RCC 7860 (cell line): ENCODE measurements around the gene TAF8.
"Not testable (repeated sequence)": the region's sequence is repeated elsewhere in the genome, so short reads cannot be mapped to it uniquely, and the experiment has no call there.

Experiments
- DNase-seq: peaks from one replicate; pipeline ENCODE4 v3.0.0-alpha.2; 2015; ENCODE audit warnings: low spot score
- FAIRE-seq: peaks from 2 replicates; lab custom pipeline; 2012; peaks lifted over from hg19 to GRCh38; lab: Jason Lieb, UNC

Gene TAF8, protein sequence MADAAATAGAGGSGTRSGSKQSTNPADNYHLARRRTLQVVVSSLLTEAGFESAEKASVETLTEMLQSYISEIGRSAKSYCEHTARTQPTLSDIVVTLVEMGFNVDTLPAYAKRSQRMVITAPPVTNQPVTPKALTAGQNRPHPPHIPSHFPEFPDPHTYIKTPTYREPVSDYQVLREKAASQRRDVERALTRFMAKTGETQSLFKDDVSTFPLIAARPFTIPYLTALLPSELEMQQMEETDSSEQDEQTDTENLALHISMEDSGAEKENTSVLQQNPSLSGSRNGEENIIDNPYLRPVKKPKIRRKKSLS

DNA sequence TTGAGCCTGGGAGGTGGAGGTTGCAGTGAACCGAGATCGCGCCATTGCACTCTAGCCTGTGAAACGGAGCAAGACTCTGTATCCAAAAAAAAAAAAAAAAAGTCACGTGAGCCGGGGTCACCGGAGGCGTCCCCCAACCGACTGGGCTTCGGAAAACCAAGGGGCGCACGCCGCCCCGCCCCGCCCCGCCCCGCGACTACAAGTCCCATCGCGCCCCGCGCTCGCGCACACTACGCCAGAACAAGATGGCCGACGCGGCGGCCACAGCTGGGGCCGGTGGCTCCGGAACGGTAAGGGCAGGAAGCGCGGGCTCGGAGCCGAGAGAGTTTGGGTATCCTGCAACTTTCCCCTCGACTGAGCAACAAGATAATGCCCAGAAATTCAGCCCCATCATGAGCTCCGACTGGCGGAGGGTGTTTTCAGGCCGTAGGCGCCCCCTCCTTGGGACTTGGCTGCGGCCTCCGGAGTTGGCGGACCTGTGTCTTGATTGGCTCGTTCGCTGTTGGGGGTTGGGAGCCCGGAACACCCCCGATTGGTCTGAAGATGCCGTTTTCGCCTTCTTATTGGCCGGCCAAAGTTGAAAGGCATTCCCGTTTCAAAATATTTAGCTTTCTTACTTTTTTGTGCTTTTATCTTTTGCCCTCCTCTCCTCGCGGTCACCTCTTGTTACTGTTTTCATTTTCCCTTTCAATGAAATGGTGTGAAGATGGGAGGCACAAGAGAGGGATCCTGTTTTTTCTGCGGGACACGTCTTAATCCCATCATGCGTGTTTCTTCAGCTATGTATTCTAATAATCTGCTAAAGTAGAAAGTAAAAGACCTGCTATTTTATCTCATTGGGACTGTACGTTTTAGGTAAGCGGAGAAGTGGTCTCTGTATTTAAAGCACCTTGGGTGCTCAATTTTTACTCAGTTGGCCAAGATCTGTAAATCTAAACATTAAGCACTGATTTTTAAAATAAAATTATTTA lies at the start of gene TAF8:
TAF8 (plus strand) TSS at position 228 of the 971 bp plus-strand sequence; CDS start at position 246, 18 bp downstream.
- DNase-seq (peak; percentile 75), FAIRE-seq (peak; percentile 32)

DNA sequence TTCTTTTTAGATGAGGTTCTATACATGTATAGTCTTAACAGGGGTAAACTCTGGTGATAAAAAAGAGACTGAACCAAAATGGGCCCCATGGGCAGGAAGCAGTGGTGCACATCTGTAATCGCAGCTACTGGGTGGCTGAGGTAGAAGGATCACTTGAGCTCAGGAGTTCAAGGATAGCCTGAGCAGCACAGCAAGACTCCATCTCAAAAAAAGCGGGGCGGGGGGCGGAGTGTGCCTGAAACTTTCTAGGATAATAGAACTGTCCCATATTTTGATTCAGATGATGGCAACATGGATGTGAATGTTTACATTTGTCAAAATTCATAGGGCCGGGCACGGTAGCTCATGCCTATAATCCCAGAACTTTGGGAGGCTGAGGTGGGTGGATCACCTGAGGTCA lies 48.8 kb upstream of the TAF8 start:
- DNase-seq (no peak), FAIRE-seq (no peak)

DNA sequence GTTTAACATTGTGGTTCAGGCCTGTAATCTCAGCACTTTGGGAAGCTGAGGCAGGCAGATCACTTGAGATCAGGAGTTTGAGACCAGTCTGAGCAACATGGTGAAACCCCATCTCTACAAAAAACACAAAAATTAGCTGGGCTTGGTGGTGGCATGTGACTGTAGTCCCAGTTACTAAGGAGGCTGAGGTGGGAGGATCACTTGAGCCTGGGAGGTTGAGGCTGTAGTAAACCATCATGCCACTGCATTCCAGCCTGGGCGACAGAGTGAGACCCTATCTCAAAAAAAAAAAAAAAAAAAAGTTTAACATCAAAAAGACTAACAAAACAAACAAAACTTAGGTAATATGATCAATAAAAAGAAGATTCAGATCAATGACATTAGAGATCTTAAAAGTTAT lies 46.7 kb upstream of the TAF8 start:
- FAIRE-seq, DNase-seq: not testable (repeated sequence)

DNA sequence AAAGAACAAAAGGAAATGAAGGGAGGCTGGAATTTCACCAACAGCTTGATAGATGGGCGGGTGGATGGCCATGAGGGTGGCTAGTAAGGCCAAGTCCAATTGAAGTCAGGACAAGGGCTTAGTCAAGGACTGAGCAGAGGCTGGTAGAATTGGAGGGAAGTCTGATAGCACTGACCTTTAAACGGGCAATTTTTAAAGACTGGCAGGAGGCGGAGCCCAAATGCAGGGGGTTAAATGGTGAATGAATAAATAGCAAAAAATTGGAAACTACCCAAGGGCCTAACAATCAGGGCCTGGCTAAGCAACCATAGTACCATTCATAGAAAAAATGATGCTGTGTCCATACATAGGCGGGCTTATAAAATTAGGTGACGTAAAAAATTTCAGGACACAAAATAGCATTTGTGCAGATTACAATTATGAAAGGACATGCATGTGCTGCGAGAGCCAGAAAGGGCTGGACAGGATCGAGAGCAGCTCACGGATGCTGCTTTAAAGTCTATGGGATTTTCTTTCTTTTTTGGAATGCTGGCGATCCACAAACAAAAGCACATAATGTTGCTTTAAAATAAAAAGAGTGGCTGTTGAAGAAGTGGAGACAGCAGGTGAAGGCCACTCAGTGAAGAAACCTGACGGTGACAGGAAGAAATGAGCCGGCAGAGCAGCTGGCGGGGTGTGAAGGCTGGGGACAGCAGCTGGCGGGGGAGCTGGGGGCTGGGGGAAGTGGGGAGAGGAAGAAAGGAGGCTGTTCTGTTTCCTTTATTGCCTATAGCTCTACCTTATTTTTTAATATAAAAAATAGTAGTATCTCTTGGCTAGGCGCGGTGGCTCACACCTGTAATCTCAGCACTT lies 42.8 kb upstream of the TAF8 start:
- no peak for DNase-seq
- FAIRE-seq: no peak

DNA sequence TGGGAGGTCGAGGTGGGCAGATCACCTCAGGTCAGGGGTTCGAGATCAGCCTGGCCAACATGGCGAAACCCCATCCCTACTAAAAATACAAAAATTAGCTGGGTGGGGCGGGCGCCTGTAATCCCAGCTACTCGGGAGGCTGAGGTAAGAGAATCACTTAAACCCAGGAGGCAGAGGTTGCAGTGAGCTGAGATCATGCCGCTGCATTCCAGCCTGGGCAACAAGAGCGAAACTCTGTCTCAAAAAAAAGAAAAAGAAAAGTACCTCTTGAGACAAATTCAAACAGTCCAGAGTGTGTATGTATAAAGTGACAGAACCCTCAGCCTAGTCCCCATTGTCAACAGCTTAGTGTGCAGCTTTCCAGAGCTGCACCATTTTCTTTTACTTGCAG lies 42.2 kb upstream of the TAF8 start:
- not testable (repeated sequence) for FAIRE-seq

DNA sequence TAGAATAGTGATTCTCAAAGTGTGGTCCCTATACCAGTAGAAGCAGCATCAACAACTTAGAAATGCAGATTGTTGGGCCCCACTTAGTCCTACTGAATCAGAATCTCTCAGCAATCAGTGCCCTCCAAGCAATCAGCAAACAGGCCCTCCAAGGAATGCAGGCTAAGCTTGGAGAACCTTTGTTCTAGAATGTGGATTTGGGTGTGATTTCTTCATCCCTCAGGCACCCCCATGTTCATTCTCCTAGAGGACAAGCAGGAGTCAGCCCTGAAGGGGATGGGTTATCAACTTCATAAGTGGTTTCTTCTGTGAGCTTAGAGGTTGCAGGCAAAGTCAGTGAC lies 40.5 kb upstream of the TAF8 start:
- DNase-seq (no peak), FAIRE-seq (no peak)

More for the DNA sequence above, 42.2 kb upstream of the TAF8 start:
- not testable (repeated sequence) for DNase-seq

DNA sequence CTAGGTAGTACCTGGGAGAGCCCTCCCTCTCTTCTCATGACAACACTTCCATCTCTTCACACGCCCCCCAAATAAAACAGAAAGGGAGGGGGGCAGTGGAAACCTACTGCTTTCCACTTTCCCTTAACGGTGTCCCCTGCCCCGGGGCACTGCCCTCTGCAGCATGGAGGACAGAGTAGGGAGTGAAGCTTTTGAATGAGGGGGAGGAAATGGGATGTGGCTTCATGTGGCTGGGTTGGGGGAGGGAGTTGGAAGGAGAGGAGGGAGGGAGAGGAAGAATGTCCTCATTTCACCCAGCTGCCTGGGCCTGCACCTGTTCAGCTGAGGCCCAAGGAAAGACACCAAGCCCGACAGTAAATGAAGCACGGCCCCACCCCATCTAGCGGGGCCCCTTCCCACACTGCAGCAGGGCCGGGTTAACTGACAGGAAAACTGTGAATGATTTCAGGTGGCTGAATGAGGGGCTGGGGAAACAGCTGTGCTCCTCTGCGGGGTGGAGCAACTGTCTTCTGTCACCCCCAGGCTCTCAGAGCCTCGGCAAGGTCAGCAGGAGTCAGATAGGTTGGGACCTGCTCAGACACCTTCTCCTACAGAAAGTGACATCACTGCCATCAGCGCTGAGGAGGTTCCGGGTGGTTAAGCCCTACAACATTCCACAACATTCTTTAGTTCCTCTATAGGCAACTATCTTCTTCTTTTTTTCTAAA lies 40.0 kb upstream of the TAF8 start:
- FAIRE-seq (no peak), DNase-seq (no peak)

DNA sequence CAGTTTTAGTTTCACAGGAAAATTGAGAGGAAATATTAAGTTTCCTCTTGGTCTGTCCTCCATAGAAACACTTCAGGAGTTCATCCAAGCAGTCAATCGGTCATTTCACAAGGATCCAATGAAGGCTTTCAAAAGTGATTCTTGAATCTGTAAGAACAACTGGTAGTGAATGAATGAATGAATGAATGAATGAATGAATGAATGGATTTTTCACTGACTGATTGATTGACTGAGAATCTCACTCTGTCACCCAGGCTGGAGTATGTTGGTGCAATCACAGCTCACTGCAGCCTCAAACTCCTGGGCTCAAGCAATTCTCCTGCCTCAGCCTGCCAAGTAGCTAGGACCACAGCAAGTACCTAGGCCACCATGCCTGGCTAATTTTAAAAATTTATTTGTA lies 39.4 kb upstream of the TAF8 start:
- DNase-seq (no peak), FAIRE-seq (no peak)

DNA sequence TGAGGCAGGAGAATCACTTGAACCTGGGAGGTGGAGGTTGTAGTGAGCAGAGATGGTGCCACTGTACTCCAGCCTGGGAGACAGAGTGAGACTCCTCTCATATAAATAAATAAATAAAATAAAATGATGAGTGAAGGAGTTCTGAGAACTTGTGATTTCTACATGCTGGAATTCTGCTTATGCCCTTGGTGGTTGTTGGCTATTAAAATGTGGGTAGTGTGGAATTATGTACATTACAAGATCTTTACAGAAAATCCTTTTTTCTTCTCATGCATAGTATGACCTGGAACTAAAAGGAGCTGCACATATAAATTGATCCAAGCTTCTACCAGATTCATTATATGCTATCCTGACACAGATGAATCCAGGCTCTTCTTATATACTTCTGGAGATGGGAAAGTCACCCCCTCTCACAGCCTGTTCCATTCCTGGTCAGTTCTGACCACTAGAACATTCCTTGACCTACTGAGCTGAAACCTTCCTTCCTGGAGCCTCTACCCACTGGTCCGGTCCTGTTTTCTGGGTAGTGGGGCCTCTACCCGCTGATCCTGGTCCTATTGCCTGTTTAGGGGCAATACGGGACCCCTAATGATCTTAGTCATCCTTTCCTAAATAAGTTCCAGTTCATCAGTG lies 37.7 kb upstream of the TAF8 start:
- no peak for FAIRE-seq
- no peak for DNase-seq

DNA sequence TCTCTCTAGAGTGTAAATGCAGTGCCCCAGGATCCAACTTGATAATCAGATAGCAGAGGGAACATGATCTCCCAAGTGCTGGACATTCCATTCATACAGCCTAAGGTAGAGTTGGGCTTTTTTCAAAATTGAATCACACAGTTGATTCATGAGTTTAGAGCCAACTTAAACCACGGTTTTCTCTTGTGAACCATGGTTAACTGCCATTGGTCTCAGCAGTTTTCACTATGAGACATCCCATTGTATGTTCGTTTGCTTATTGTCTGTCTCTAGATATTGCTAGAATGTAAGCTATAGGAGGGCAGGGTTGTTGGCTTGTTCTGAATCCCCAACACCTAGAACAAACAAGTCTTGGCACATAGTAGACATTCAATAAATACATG lies 37.2 kb upstream of the TAF8 start:
- FAIRE-seq (no peak), DNase-seq (no peak)

DNA sequence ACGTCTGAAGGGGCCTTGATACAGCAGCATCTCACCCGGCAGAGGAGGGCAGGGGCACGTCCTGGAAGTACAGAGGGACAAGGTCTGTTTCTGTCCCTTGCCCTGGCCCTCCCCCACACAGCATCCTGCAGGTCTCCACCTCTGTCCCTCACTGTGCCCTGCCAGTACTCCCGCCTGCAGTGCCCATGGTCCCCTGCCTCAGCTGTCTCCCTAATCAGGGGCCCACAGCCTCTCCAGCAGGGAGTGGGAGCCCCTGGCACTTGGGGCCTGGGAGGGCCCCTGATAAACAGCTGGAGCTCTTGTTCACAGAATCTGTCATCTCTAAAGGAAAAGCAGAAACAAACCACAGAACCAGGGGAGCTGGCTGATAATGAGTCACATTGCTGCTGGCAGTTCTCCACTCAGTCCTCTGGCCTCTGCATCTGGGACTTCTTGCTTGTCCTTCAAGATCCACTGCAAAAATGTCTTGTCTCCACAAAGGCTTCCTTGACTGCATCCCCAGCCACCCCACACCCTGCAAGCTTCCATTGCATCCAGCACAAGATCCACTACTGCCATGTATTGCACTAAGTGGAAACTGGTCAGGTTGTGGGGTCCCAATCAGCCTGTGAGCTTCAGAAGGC lies 33.2 kb upstream of the TAF8 start:
- peak; percentile 38 for DNase-seq
- FAIRE-seq: no peak

DNA sequence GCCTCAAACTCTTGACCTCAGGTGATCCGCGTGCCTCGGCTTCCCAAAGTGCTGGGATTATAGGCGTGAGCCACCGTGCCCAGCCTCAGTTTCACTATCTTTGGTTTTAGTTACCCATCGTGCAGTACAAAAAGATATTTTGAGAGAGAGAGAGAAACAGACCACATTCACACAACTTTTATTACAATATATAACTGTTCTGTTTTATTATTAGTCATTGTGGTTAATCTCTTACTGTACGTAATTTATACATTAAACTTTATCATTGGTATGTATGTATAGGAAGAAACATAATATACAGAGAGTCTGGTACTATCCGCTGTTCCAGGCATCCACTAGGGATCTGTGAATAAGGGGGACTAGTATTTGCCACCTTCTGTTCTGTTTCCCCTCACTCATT lies 29.4 kb upstream of the TAF8 start:
- no peak for DNase-seq
- FAIRE-seq: no peak

DNA sequence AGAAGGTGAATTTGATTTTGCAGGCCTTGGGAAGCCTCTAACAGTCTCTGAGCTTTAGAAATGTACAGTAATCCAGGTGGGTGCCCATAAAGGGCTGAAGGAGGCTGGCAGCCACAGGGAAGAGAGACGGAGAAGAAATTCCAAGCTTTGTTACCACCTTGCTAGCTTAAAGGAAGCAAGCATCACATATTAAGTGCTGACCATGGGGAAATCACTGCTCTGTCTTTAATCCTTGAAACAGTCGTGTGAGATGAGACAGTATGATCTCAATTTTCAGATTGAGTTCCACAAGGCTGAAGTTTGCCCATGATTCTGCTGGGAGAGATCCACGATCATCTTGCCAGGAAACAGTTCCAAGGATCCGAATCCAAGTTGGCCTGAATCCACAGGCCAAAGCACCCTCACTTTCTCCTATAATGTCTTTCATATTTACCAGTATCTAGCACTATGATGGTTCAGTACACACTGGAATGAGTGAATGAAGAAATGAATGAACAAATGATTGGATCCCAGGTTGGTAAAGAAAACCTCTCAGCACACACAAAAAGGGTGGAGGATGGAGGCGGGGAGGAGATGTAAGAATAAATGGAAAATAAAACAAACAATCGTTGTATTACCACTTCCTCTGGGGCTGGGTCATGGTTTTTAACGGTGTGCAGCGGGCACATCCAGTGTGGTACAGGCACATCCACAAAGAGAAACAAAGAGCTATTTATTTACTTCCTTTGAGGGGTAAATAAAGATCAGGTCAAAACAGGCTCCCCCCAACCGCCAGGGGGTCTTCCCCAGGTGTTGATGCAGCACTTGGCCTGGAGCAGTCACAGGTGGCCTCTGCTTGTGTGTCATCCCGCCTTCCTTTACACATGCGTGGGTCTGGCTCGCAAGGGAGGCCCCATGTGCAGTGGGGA lies 28.2 kb upstream of the TAF8 start:
- DNase-seq (no peak), FAIRE-seq (no peak)

DNA sequence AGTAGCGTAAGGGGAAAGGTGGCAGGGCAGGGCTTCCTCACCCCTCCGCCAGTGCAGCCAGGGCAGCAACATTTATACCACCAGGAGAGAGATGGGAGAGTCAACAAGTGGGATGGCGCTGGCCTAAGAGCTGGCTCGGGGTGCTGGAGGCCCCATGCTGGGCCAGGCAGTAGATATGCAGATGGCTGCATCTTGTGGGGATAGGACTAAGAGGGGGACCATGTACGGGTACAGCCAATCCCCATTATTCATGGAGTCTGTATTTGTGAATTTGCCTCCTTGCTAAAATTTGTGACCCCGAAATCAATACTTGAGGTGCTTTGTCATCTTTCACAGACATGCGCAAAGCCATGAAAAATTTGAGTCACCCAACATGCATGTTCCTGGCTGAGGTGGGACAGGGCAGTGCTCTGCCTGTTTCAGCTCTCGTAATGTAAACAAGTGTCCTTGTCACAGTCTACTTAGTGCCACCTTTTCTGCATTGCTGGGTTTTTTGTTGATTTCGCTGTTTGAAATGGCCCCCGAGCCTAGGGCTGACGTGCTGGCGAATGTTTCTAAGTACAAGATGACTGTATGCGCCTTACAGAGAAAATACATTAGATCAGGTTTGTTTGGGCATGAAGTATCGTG lies 27.5 kb upstream of the TAF8 start:
- FAIRE-seq: no peak
- DNase-seq: no peak

DNA sequence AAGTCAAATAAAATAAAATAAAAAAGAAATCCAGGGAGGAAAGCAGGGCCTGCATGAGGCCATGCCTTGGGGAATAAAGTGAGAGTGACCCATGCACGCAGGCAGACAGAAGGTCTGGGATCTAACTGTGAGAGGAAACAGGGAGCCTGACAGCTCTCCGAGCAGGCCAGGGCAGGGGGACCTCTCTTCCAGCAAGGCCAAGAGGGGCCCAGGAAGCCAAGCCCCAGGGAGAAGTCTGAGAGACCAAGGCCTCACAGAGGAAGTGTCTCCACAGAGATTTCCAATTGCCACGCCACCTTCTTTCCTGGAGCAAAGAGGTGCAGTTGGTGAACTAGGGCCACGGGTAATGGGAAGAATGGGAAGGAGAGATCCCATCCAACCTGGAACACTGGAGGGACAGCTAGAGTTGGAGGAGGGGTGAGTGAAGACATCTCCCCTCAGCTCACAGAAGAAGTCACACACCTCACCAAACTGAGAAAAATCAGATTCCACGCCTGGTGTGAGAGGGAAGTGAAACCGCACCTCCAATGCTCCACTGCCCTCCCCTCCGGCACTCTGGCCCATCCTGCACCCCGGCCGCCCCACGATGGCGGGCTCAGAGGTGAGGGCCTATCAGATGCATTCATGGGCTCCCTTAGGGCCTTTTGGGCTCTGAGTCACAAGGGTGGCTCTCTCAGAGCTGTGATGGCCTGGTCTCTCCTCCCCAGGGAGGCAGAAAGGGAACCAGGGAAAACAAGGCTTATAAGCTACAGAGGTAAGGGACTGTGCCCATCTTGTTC lies 25.1 kb upstream of the TAF8 start:
- no peak for FAIRE-seq

DNA sequence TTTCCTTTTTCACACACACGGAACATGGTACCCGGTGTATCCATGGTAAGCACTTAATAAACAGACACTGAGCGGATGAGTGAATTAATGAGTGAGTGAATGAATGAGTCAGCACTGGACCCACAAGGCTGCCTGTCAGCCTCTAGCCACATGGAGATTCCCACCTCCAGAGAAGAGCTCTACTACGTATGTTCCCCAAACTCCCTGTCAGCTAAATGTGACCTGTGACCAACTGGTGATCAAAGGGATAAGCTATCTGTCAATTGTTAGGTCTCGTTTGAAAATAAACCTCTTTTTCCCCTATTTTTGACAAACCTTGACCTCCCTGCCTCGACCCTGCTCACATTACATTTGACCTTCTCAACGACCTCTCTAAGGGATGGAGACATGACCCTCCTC lies 24.5 kb upstream of the TAF8 start:
- FAIRE-seq: no peak

More for the DNA sequence above, 25.1 kb upstream of the TAF8 start:
- DNase-seq: no peak

DNA sequence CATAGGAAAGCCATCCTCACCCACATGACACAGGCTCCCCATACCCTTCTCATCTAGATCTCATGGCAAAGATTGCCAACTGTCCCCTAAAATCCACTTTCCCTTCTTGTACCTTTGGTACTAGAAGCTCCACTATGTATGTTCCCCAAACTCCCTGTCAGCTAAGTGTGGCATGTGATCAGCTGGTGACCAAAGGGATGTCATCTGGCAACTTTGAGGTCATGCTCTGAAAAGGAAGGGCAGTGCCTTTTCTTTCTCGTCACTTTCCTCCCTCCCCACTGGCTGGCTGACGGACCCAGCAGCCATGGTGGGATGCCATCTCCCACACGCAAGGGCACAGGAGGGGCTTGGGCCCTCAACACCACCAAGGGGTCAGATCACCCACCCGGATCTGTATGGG lies 23.8 kb upstream of the TAF8 start:
- DNase-seq (no peak), FAIRE-seq (no peak)

More for the DNA sequence above, 24.5 kb upstream of the TAF8 start:
- DNase-seq: no peak
